Measurements from ENCODE around the gene TMEM138.

Gene TMEM138

DNA sequence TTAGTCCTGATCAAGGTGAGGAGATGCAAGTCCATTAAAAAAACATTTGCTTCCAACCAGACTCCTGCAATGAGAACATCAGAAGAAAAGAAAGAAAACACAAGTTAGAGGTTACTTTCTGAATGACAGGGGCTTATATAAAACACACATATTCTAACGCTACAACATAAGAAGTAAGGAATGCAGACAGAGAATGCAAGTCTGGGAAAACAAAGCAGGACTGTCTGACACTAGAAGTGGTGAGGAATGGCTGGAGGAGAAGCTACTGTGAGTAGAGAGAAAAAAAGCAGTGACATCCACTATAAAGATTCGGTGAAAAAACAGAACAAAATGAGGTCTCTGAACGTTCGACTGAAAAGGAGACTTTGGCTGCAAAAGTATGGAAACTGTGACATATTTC lies 42.5 kb downstream of the TMEM138 start:
- FAIRE-seq (no peak), DNase-seq (ENCODE audit: low spot score) (no peak)

DNA sequence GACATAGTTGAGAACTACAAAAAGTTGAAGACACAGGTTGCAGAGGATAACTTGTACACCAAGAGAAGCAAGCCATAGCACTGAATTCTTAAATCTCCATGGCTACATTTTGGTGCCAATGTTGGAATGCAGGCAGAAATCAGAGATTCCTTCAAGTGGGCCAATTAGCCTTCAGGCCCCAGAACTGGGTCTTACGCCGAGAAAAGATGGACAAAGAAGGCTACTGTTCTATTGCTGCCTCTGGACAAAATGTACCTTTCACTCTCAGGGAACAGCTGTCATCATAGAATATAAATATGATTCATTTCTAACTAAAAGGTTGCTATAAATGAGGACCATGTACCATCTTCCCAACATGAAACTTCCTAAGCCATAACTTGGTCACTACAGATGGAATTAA lies 43.9 kb downstream of the TMEM138 start:
- DNase-seq (ENCODE audit: low spot score), result no peak
- FAIRE-seq, result no peak

- DNase-seq (ENCODE audit: low spot score) (no peak), FAIRE-seq (no peak)
These were observed 45.0 kb downstream of the TMEM138 start for GRCh38 chr11:61406991-61407728.

GRCh38 chr11:61411589-61411988 lies 49.4 kb downstream of the TMEM138 start:
- FAIRE-seq, result no peak

GRCh38 chr11:61413496-61413895 lies 51.3 kb downstream of the TMEM138 start:
- no peak for FAIRE-seq
- DNase-seq (ENCODE audit: low spot score), result no peak

More at GRCh38 chr11:61411589-61411988, 49.4 kb downstream of the TMEM138 start:
- no peak for DNase-seq (ENCODE audit: low spot score)

GRCh38 chr11:61414547-61414946 lies 52.4 kb downstream of the TMEM138 start:
- DNase-seq (ENCODE audit: low spot score) (no peak), FAIRE-seq (no peak)

DNA sequence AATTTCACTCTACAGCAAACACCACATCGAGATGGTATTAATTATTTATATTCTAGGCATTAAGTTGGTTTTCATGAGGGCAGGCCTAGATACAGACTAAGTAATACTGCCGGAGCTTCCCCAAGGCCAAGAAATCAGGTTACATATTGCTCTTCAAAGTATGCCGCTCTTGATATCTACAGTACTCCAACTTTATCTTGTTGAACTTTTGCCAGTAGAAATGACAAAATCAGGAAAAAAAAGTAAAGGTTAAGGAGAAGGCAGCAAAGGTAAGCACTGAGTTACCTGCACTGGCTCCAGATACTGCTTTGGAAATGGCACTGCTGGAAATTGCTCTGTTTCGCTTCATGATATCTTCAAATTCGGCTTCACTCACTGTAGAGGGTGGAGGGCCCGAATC lies 53.2 kb downstream of the TMEM138 start:
- no peak for FAIRE-seq

GRCh38 chr11:61416941-61417340 lies 54.8 kb downstream of the TMEM138 start:
- no peak for DNase-seq (ENCODE audit: low spot score)

More for the DNA sequence above, 53.2 kb downstream of the TMEM138 start:
- DNase-seq (ENCODE audit: low spot score), result no peak

DNA sequence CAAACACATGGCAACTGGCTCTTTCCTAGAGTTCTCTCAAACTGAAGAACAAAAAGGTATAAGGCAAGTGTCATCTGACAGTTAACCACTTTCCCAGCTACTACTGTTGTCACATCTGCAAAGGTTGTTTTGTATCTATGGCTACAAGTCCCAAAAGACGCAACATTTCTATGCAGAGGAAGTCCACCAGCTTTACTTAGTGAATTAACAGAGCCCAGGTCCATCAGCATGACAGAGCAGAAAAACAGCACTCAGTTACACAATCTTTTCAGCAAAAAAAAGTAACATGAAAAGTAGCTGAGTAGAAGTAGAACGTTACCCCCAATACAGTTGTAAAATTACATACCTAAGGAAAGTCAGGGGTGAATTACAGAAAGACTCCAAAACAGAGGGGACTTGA lies 55.5 kb downstream of the TMEM138 start:
- DNase-seq (ENCODE audit: low spot score) (no peak), FAIRE-seq (no peak)

More at GRCh38 chr11:61416941-61417340, 54.8 kb downstream of the TMEM138 start:
- no peak for FAIRE-seq

- no peak for DNase-seq (ENCODE audit: low spot score)
- no peak for FAIRE-seq
These were observed 56.0 kb downstream of the TMEM138 start for GRCh38 chr11:61418136-61418535.
